CD4-positive, alpha-beta T cell treated with Interleukin-12 subunit alpha and Interleukin-12 subunit beta, for 1 hour (primary cell): ENCODE data around the gene LRP1-AS.

Experiments used
- DNase-seq: peaks from one replicate; pipeline ENCODE4 v3.0.0-alpha.2; 2020

The LRP1-AS gene

DNA sequence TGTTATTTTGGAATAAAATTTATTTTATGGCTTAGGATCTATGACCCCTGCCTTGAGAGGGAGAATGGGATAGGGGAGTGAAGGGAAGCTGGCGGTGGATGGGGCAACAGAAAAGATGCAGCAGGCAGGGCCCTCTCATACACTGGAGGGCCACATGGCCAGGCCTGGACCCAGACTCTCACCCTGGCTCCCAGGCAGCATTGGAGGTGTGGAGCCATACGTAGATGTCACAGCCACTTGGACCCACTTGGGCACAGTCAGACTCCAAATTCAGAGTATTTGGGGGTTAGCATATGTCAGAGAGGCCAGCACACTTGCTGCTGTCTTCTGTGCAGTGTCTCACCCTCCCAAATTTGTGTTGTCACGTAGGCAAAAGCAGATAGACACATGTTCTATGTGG is 52.0 kb downstream of the LRP1-AS start:
- DNase-seq, result no peak
